GM21717 (cell line): ENCODE data around the gene AK1.
"Not testable (repeated sequence)": the region's sequence is repeated elsewhere in the genome, so short reads cannot be mapped to it uniquely, and the experiment has no call there.

ENCODE experiments used
- ATAC-seq: cut with Tn5 transposase; IDR thresholded peaks from one replicate; pipeline ENCODE4 v1.9.1; 2021; ENCODE audit warnings: mild to moderate bottlenecking, moderate library complexity; ENCODE audit not compliant: unreplicated experiment

AK1 gene

DNA sequence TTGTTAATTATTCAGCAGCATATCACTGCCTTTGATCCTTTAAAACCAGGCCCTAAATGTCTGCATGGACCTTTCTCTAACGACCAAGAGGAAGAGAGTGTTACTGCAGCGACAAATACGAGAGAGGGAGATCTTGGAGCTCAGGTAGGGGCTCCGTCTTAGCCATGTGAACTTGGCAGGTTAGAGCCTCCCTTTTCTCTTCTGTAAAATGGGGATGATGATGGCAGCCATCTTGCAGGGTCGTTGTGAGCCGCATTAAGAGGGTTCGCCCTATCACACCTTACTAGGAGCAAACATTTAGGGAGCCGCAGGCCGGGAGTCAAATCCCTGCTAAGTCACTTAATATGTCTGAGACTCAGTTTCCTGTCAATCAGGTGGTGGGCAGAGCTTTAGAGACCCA is 24.6 kb downstream of the AK1 start:
- ATAC-seq: no peak

DNA sequence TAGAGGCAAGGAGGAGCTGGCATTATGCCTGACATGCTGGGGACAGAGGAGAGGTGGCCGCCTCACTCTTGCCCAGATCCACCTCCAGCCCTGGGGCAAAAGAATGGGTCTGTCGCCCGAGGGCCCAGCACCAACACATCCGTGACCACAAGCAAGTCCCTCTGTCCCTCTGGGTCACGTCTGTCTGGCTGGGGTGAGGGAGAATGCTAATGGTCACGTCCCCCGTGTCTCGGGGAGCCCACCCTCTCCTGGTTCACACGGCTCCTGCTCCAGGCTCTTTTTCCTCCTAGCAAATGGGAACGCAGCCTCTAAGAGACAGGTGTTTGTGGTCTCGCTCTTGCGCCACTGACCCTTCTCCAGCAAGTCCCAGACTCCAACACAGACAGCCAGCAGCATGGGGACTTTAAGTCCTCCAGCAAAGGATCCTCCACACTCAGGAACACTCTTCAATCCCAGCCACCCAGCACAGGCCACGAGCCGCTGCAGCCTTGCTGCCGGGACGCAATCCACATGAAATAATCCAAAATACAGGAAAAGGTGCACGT is 27.1 kb downstream of the AK1 start:
- no peak for ATAC-seq

DNA sequence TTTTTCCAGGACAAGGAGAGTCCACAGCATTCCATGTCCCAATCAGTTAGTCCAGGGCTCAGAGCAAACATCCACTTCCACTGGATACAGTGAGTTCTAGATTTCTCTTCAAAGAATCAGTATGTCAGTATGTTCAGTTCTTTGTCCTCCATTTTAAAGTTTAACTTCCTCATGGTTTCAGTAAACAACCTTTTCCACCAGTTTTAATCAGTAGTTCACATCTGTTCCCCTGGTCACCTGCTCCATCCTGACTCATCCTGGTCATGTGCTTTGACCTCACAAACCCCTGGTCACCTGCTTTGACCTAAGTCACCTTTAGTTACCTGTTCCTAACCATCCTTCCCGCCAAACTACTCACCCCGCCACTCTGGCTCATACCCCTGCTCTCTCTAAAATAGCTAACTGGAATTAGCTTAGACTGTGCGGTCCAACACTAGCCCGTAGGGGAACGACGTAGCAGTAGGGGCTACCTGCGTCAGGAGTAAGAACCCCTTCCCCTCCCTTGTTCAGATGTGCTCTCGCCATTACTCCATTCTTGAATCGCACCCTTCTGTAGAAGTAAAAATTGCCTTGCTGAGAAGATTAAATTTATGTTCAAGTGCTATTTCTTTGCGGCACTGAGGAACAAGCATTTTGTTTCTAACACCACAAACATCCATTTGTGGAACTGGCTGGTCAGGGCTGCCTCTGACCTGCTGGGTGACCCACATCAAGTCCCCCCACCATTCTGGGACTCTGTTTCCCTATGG is 28.5 kb downstream of the AK1 start:
- no peak for ATAC-seq

GRCh38 chr9:127847833-127848755 is 29.4 kb downstream of the AK1 start:
- no peak for ATAC-seq

GRCh38 chr9:127847178-127847510 is 30.3 kb downstream of the AK1 start:
- no peak for ATAC-seq

DNA sequence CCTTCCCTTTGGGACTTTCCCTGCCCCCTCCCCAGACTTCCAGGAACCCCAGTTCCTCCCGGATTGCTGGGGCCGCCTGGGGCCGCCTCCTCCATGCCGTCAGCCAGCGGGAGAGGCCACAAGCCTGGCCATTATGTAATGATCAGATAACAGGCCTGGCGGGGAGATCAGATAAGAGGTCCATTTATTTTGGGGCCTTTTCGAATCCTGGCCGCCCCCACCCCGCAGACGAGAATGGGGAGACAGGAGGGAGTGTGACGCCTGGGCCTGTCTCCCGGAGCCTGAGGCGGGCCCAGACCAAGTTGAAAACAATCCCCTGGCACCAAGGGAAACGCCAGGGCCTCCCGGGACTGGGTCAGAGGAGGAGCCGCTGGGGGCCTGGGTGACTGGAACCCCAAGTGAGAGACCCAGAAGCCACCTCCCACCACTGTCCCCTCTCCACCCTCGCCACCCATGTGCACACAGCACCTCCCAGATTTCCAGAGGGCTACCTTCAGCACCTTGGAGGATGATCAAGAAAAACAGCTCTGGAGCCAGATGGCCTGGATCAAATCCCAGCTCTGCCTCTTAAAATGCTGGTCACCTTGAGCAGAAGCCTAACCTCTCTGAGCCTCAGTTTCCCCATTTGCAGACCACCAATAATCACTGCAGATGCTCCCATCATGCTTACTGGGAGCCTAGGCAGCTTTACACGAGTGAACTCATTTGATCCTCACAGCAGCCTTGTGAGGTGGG is 30.9 kb downstream of the AK1 start:
- ATAC-seq: no peak

- ATAC-seq: not testable (repeated sequence)
Measured at GRCh38 chr9:127845619-127846018, 31.9 kb downstream of the AK1 start.

- no peak for ATAC-seq
Measured at GRCh38 chr9:127844821-127845359, 32.6 kb downstream of the AK1 start.

DNA sequence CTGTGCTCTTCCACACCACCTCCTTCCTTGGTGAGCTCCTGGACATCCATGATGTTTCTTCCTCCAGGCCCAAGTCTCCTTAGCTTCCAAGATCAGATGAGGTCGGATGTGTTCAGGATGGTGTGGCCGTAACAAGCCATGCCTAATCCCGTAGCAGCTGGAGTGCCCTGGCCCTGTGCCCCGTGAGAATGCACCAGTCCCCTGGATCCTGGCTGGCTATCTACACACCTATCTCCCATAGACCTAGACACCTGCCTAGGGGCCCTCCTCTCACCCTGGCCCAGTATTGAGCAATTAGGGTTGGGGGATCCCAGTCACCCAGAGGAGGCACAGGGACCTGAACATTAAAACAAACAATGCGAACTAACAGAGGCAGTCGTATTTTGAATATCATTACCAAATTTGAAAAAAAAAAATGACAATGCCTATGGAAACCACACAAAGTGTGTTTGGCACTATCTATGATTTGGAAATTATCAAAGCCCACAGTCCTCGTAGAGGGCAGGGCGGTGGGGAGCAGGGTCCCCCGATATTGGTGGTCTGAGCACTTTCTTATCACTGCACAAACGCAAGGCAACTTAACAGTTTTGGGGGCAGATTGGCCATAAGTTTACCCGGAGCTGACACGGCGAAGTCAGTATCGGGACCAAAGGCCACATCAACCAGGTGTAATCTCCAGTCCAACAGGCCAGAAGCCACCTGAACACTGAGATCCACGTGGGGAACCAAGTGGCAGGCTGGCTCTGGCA is 36.2 kb downstream of the AK1 start:
- no peak for ATAC-seq

DNA sequence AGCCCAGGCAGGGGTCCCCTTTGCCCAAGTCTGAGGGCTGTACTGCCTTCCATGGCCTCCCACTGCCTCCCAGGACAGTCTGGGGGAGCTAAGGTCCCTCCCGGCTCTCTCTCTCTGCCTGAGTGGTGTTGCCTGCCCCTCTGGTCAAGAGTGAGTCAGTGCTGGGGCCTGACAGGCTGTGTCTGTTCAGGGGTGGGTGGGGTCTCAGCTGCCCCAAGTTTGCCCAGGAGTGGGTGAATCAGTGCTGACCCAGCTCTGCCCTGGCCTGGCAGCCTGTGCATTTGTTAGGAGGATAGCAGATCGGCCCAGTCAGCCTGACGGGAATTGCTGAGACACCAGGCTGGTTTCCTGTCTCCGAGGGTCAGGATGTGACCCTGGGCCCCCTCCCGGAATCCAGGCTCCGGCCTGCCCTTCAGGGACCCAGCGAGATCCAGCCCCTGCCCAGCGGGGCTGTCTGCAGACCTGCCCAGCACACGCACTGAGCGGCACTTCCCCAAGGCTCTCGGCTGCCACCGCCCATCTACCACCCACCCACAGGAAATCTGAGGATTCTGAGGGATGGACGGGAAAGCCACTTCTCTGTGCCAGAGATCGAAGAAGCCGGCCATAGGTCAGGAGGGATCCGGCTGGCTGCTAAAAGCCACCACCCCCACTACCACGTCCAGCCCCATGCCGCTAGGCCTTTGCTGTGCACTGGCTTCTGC is 38.9 kb downstream of the AK1 start:
- no peak for ATAC-seq

- no peak for ATAC-seq
Measured at GRCh38 chr9:127837346-127837745, 40.1 kb downstream of the AK1 start.

- not testable (repeated sequence) for ATAC-seq
Measured at GRCh38 chr9:127836561-127836960, 40.9 kb downstream of the AK1 start.

GRCh38 chr9:127835991-127836516 is 41.4 kb downstream of the AK1 start:
- ATAC-seq: no peak

- no peak for ATAC-seq
Measured at GRCh38 chr9:127833555-127833954, 43.9 kb downstream of the AK1 start.

- ATAC-seq: no peak
Measured at GRCh38 chr9:127832248-127832647, 45.2 kb downstream of the AK1 start.

GRCh38 chr9:127829205-127829906 is 48.1 kb downstream of the AK1 start:
- ATAC-seq: no peak

DNA sequence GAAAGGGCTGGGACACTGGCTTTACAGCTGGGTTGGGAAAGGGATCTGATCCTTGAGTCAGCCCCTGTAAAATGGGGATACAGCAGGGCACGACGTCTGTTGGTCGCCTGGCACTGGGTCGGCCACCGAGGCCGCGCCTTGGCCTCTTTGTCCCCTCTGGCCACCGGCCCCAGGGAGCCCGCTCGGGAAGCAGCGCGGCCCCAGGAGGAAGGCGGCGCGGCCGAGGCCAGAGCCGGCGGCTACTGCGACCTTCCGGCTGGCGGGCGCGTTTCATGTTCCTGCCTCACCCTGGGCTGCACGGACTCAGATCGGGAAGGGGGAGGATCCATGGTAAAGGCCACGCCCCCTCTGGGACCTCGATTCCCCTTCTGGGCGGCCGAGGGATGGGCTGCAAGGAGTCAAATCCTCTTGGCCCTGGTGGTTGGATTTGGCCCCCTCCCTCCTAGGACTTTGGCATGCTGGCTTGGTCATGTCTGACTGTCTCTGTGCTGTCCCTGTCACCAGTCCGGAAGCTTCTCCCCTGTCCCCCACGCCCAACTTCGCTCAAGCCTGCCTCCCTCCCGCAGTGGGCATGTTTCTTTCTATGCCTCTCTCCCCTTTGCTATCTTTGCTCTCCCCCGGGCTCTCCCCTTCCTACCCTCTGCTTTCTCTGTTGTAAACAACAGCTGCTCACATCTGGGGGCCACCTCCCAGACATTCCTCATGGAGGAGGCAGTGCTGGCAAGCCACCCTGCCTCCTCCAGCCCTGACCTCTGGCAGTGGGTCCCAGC is 49.0 kb downstream of the AK1 start:
- ATAC-seq: no peak
